ENCODE data around the gene MAP2K5. TPM values are rescaled to one million over a fixed set of nuclear protein-coding genes. Genes with fewer than 3 reads are reported as not detected.

MAP2K5 gene
- total RNA-seq, 1 donor from 2014 or later, result 11.6 TPM

DNA sequence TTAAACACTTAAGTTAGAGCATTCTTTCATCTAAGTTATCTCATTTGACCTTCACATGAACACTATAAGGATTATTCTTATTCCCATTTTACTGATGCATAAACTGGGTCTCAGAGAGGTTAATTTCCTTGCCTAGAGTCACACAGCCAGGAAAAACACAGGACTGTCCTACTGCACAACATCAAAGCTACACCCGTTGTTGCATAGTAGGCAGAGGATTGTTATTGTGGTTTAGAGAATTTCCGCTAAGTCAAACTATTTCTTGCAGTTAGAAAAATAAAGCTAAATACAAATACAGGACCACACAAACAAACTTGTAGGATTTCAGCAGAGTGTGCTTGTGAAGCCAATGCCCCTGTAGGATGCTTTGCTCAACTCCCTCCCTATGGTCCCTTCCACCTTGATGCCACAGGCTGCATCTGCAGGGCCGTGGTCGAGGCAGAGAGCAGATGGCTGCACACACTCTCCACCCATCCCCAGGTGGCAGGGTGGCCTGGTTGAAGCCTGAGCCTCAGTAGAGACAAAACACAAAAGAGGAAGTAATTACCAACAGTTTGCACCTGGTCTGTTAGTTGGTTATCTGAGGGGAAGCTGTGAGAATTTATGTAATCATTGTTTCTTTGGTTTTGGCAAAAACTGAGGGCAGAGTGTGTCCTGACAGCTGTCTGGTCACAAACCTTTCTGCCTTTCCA, 241.7 kb downstream of the MAP2K5 start:
- Histone ChIP-seq H2AFZ (ENCODE audit: low read depth, low read length) (no peak overlapping the region), H3K4me3 (ENCODE audit: insufficient read depth, low read depth, low read length) (no peak overlapping the region), H3K9me3 (ENCODE audit: insufficient read depth, low read depth, low read length) (no peaks in the 10 kb centered on the region), H3K4me1 (ENCODE audit: insufficient read depth, low read length) (no peaks in the 10 kb centered on the region), H3K36me3 (ENCODE audit: insufficient read depth, low read length) (no peaks in the 10 kb centered on the region), H3K27me3 (ENCODE audit: insufficient read depth, low read length) (no peaks in the 10 kb centered on the region), H3K4me2 (ENCODE audit: low read length) (no peak overlapping the region), H3K9ac (ENCODE audit: low read length) (no peak overlapping the region), H3K79me2 (ENCODE audit: insufficient read depth, low read length) (no peaks in the 10 kb centered on the region), H3K27ac (ENCODE audit: low read depth, low read length) (no peak overlapping the region), H4K20me1 (ENCODE audit: insufficient read depth, low read length) (no peaks in the 10 kb centered on the region)
- Mint-ChIP-seq H3K27ac (ENCODE audit: unreplicated experiment) (no peak overlapping the region), H3K4me3 (ENCODE audit: unreplicated experiment) (no peak overlapping the region), H3K27me3 (ENCODE audit: low read depth, unreplicated experiment) (peaks cover 2% of the 10 kb centered on the region), H3K36me3 (ENCODE audit: low read depth, unreplicated experiment) (peaks cover 10% of the 10 kb centered on the region), H3K9me3 (ENCODE audit: unreplicated experiment) (no peaks in the 10 kb centered on the region), H3K4me1 (ENCODE audit: low read depth, unreplicated experiment) (peaks cover 5% of the 10 kb centered on the region)
- TF ChIP-seq CTCF (IDR thresholded peaks at IDR 0.05; ENCODE audit: insufficient read depth, low read depth, low read length) (no peak), EZH2 (IDR thresholded peaks at IDR 0.05; ENCODE audit: insufficient read depth, low read length) (no peak)
- FAIRE-seq, result no peak
- no peak for DNase-seq (ENCODE audit: low read depth)

- no peak overlapping the region for H2AFZ ChIP-seq (ENCODE audit: low read depth, low read length)
- TF ChIP-seq EZH2 (IDR thresholded peaks at IDR 0.05; ENCODE audit: insufficient read depth, low read length), result no peak
- no peak for TF ChIP-seq CTCF (IDR thresholded peaks at IDR 0.05; ENCODE audit: insufficient read depth, low read depth, low read length)
- no peaks in the 10 kb centered on the region for H3K79me2 ChIP-seq (ENCODE audit: insufficient read depth, low read length)
- no peak for DNase-seq (ENCODE audit: low read depth)
- Mint-ChIP-seq H3K9me3 (ENCODE audit: unreplicated experiment) (no peaks in the 10 kb centered on the region), H3K27ac (ENCODE audit: unreplicated experiment) (no peak overlapping the region), H3K36me3 (ENCODE audit: low read depth, unreplicated experiment) (peaks cover 10% of the 10 kb centered on the region), H3K4me3 (ENCODE audit: unreplicated experiment) (no peak overlapping the region), H3K4me1 (ENCODE audit: low read depth, unreplicated experiment) (peaks cover 5% of the 10 kb centered on the region), H3K27me3 (ENCODE audit: low read depth, unreplicated experiment) (peaks cover 2% of the 10 kb centered on the region)
- FAIRE-seq, result no peak
- no peaks in the 10 kb centered on the region for H3K9me3 ChIP-seq (ENCODE audit: insufficient read depth, low read depth, low read length)
- H3K4me1 ChIP-seq (ENCODE audit: insufficient read depth, low read length), result no peaks in the 10 kb centered on the region
- no peak overlapping the region for H3K27ac ChIP-seq (ENCODE audit: low read depth, low read length)
- no peaks in the 10 kb centered on the region for H4K20me1 ChIP-seq (ENCODE audit: insufficient read depth, low read length)
- H3K9ac ChIP-seq (ENCODE audit: low read length), result no peak overlapping the region
- H3K27me3 ChIP-seq (ENCODE audit: insufficient read depth, low read length), result no peaks in the 10 kb centered on the region
- H3K4me3 ChIP-seq (ENCODE audit: insufficient read depth, low read depth, low read length), result no peak overlapping the region
- H3K4me2 ChIP-seq (ENCODE audit: low read length), result no peak overlapping the region
- H3K36me3 ChIP-seq (ENCODE audit: insufficient read depth, low read length), result no peaks in the 10 kb centered on the region
Observed at GRCh38 chr15:67784856-67785430, 242.4 kb downstream of the MAP2K5 start.

DNA sequence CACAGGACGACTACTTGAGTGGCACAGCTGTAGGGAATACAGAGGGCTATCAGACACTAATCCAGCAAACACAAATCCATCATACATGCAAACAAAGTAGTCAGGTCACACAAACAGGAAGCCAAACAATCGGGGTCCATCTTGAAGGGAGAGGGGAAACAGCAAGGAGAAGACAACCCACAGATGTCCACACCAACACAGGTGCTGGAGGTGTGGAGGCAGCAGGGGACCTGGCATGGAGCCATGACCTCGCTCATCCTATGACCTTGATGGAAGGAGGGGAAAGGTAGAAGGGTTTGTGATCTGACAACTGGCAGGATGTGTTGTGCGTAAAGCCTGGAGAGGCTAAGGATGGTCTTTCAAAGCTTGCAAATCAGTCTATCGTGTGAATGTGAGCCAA, 242.9 kb downstream of the MAP2K5 start:
- Mint-ChIP-seq H3K27me3 (ENCODE audit: low read depth, unreplicated experiment) (peaks cover 2% of the 10 kb centered on the region), H3K36me3 (ENCODE audit: low read depth, unreplicated experiment) (peaks cover 10% of the 10 kb centered on the region), H3K27ac (ENCODE audit: unreplicated experiment) (no peak overlapping the region), H3K4me3 (ENCODE audit: unreplicated experiment) (no peak overlapping the region), H3K4me1 (ENCODE audit: low read depth, unreplicated experiment) (peaks cover 5% of the 10 kb centered on the region), H3K9me3 (ENCODE audit: unreplicated experiment) (no peaks in the 10 kb centered on the region)
- FAIRE-seq (no peak), DNase-seq (ENCODE audit: low read depth) (no peak)
- H3K27me3 ChIP-seq (ENCODE audit: insufficient read depth, low read length), result no peaks in the 10 kb centered on the region
- no peaks in the 10 kb centered on the region for H4K20me1 ChIP-seq (ENCODE audit: insufficient read depth, low read length)
- H3K9me3 ChIP-seq (ENCODE audit: insufficient read depth, low read depth, low read length), result no peaks in the 10 kb centered on the region
- H3K79me2 ChIP-seq (ENCODE audit: insufficient read depth, low read length), result no peaks in the 10 kb centered on the region
- no peak overlapping the region for H3K9ac ChIP-seq (ENCODE audit: low read length)
- no peak overlapping the region for H2AFZ ChIP-seq (ENCODE audit: low read depth, low read length)
- TF ChIP-seq EZH2 (IDR thresholded peaks at IDR 0.05; ENCODE audit: insufficient read depth, low read length) (no peak), CTCF (IDR thresholded peaks at IDR 0.05; ENCODE audit: insufficient read depth, low read depth, low read length) (no peak)
- H3K4me3 ChIP-seq (ENCODE audit: insufficient read depth, low read depth, low read length), result no peak overlapping the region
- H3K4me1 ChIP-seq (ENCODE audit: insufficient read depth, low read length), result no peaks in the 10 kb centered on the region
- H3K36me3 ChIP-seq (ENCODE audit: insufficient read depth, low read length), result no peaks in the 10 kb centered on the region
- no peak overlapping the region for H3K27ac ChIP-seq (ENCODE audit: low read depth, low read length)
- no peak overlapping the region for H3K4me2 ChIP-seq (ENCODE audit: low read length)

Data from astrocyte (in vitro differentiated cells and primary cell).